ENCODE results near the gene MARK2.

The MARK2 gene

GRCh38 chr11:63915961-63916836, 77.3 kb downstream of the MARK2 start:
- Histone ChIP-seq H3K9me3 (ENCODE audit: control insufficient read depth, low read depth, low read length) (no peaks in the 10 kb centered on the region), H3K9ac (ENCODE audit: low read length) (peak overlapping the region; percentile 90), H3K27ac (ENCODE audit: low read length) (peak overlapping the region; percentile 51), H3K27me3 (ENCODE audit: control insufficient read depth, insufficient read depth, low read length) (no peaks in the 10 kb centered on the region), H3K4me3 (ENCODE audit: low read length) (peak overlapping the region; percentile 81), H3K36me3 (ENCODE audit: control insufficient read depth, low read depth, low read length) (peaks cover 26% of the 10 kb centered on the region), H3K4me1 (ENCODE audit: control insufficient read depth, low read depth, low read length) (peaks cover 21% of the 10 kb centered on the region)

DNA sequence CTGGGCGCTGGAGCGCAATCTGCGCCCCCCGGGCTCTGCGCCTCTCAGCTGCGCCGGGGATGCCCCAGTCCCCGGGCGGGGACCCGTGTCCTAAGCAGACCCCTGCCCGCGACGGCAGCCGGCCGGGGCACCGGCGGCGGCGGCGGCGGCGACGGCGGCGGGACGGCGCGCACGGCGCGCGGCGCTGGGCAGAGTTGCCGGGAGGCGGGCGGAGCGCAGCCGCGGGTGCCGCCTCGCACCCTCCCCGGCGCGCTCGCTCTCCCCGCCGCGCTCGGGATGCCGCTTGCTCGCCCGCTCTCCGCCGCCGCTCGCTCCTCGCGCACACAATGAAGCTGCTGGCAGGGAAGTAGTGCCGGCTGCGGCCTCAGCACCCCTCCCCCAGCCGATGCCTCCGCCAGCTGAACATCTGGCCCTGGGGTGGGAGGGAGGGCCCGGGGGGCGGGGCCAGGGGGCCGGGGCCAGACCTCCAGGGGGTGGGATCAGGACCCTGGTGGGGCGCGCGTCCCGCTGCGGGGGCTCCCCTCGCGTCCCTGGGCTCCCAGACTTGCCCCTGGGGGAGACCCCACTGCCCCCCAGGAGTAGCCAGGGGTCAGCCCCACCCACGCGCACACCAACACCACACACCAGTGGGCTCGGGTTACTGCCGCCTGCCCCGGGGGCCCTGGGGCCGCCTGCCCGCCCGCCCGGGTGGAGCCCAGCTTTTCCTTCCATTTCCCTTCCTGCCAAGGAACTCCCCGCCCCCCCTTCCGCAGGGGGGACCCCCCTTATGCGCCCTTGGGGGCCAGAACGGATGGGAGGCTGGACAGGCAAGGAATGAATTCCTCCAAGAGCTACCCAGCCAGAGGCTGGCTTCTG, 78.2 kb downstream of the MARK2 start, which contains the start of gene RCOR2:
Gene RCOR2 (minus strand): TSS at position 328 of the 855 bp plus-strand sequence. CDS start 708 bp downstream, outside the sequence.
- Histone ChIP-seq H3K27ac (ENCODE audit: low read length) (peak within 1 kb of the TSS; percentile 99), H3K9me3 (ENCODE audit: control insufficient read depth, low read depth, low read length) (no peaks in the 10 kb centered on the region), H3K4me1 (ENCODE audit: control insufficient read depth, low read depth, low read length) (peaks cover 21% of the 10 kb centered on the region), H3K36me3 (ENCODE audit: control insufficient read depth, low read depth, low read length) (peaks cover 23% of the 10 kb centered on the region), H3K27me3 (ENCODE audit: control insufficient read depth, insufficient read depth, low read length) (no peaks in the 10 kb centered on the region), H3K4me3 (ENCODE audit: low read length) (peak within 1 kb of the TSS; percentile 81), H3K9ac (ENCODE audit: low read length) (peak within 1 kb of the TSS; percentile 90)

DNA sequence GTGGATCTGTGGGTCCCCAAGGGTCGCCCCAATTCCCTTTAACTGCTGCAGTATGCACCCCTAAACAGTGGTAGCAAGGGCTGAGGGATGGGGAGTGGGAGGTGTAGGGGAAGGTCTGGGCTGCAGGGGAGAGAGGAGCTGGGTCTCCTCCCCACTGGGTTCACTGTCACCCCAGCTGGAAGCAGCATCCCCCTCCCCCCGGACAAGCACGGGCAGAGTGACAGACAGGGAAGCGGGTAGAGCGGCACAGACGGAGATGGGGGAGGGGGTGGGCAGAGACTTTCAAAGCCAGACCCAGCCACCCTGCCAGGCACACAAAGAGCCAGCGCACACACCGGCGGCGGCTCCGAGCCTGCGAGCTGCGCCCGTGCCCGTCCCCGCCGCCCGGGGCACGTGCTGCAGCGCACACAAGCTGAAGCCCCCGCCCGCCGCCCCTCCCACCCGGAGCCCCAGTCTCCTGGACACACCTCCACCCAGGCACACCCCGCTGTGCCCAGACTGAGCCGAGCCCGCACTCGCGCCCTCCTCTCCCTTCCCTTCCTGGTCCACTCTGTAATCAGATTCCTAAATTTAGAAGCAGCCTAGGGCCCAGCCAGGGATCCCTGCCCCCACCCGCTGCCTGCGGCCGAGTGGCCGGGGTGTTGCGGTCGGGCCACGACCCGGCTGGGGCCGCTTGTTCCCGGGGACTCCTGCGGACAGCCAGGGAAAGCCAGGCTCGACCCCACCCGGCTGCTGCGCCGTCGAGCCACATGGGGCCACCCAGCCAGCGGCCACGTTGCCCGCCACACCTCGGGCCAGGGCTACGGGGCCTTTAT, 79.0 kb downstream of the MARK2 start:
- H3K27me3 ChIP-seq (ENCODE audit: control insufficient read depth, insufficient read depth, low read length): no peaks in the 10 kb centered on the region
- peak overlapping the region; percentile 99 for H3K27ac ChIP-seq (ENCODE audit: low read length)
- H3K9me3 ChIP-seq (ENCODE audit: control insufficient read depth, low read depth, low read length): no peaks in the 10 kb centered on the region
- H3K4me3 ChIP-seq (ENCODE audit: low read length): peak overlapping the region; percentile 67
- peaks cover 21% of the 10 kb centered on the region for H3K4me1 ChIP-seq (ENCODE audit: control insufficient read depth, low read depth, low read length)
- peak overlapping the region; percentile 87 for H3K9ac ChIP-seq (ENCODE audit: low read length)
- H3K36me3 ChIP-seq (ENCODE audit: control insufficient read depth, low read depth, low read length): peaks cover 16% of the 10 kb centered on the region

GRCh38 chr11:63918507-63919191, 79.7 kb downstream of the MARK2 start:
- Histone ChIP-seq H3K9me3 (ENCODE audit: control insufficient read depth, low read depth, low read length) (no peaks in the 10 kb centered on the region), H3K27me3 (ENCODE audit: control insufficient read depth, insufficient read depth, low read length) (no peaks in the 10 kb centered on the region), H3K4me3 (ENCODE audit: low read length) (peak overlapping the region; percentile 67), H3K9ac (ENCODE audit: low read length) (peak overlapping the region; percentile 87), H3K27ac (ENCODE audit: low read length) (peak overlapping the region; percentile 99), H3K36me3 (ENCODE audit: control insufficient read depth, low read depth, low read length) (peaks cover 16% of the 10 kb centered on the region), H3K4me1 (ENCODE audit: control insufficient read depth, low read depth, low read length) (peaks cover 21% of the 10 kb centered on the region)

- H3K4me3 ChIP-seq (ENCODE audit: low read length): peak overlapping the region; percentile 67
- no peaks in the 10 kb centered on the region for H3K9me3 ChIP-seq (ENCODE audit: control insufficient read depth, low read depth, low read length)
- H3K9ac ChIP-seq (ENCODE audit: low read length): peak overlapping the region; percentile 87
- H3K4me1 ChIP-seq (ENCODE audit: control insufficient read depth, low read depth, low read length): peaks cover 21% of the 10 kb centered on the region
- H3K27me3 ChIP-seq (ENCODE audit: control insufficient read depth, insufficient read depth, low read length): no peaks in the 10 kb centered on the region
- H3K36me3 ChIP-seq (ENCODE audit: control insufficient read depth, low read depth, low read length): peaks cover 7% of the 10 kb centered on the region
- H3K27ac ChIP-seq (ENCODE audit: low read length): peak overlapping the region; percentile 99
These were observed 80.6 kb downstream of the MARK2 start for GRCh38 chr11:63919267-63920125.

DNA sequence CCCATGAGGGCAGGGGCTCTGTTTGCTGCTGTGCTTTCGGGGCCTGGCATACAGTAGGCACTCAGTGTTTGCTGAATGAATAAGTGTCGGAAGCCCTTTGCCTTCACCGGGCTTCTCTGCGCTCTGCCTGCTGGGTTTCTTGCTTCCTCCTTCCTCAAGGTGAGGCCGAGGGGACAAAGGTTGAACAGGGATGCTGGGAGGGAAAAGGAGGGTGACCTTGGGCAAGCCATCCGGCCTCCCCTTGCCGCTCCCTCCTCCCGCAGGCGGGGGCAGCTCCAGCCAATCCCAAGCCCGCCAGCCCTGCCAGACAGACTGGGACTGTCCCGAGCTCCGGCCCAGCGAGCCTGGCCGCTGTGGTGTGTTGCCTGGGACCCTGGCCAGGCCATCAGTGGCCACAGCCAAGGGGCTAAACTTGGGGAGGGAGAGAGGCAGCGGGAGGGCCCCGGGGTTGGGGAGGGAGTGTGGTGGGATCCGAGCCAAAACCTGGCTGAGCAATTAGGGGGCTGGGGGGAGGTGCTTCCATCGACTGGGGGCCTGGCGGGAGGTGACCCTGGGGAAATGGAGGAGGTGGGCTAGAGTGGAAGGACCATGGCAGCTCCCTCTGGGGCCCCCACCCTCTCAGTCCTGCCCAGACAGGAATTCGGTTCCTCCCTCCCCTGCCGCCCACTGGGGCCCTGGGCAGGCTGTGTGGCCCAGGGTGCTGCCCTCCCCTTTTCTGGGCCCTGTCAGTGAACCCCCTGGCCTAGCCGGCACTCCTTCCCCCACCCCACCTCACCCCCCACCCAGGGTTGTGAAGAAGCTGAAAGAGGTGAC, 81.4 kb downstream of the MARK2 start:
- peak overlapping the region; percentile 99 for H3K27ac ChIP-seq (ENCODE audit: low read length)
- H3K4me3 ChIP-seq (ENCODE audit: low read length): peak overlapping the region; percentile 67
- H3K4me1 ChIP-seq (ENCODE audit: control insufficient read depth, low read depth, low read length): peaks cover 21% of the 10 kb centered on the region
- no peaks in the 10 kb centered on the region for H3K27me3 ChIP-seq (ENCODE audit: control insufficient read depth, insufficient read depth, low read length)
- H3K36me3 ChIP-seq (ENCODE audit: control insufficient read depth, low read depth, low read length): no peaks in the 10 kb centered on the region
- H3K9me3 ChIP-seq (ENCODE audit: control insufficient read depth, low read depth, low read length): no peaks in the 10 kb centered on the region
- peak overlapping the region; percentile 87 for H3K9ac ChIP-seq (ENCODE audit: low read length)

DNA sequence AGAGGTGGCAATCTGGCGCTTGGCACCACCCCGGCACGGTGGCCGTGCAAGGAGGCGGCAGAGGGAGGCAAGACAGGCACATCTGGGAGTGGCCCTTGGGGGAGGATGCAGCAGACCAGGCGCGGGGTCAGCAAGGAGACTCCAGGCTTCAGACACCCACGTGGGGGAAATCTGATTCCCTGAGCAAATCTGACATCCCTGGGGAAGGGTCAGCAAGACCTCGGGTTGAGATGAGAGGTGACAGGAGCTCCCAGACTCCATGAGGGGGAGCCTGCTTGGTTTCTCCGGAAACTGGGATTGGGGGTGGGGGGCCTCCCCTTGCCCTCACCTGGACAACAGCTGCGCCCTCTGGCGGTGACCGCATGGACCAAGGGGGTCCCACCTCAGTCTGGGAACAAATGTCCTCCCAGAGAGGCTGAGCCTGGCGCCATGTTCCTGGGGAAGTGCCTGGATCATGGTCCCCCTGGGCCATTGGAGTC, 82.1 kb downstream of the MARK2 start:
- Histone ChIP-seq H3K27ac (ENCODE audit: low read length) (peak overlapping the region; percentile 21), H3K4me1 (ENCODE audit: control insufficient read depth, low read depth, low read length) (peaks cover 21% of the 10 kb centered on the region), H3K36me3 (ENCODE audit: control insufficient read depth, low read depth, low read length) (no peaks in the 10 kb centered on the region), H3K9ac (ENCODE audit: low read length) (peak overlapping the region; percentile 87), H3K9me3 (ENCODE audit: control insufficient read depth, low read depth, low read length) (no peaks in the 10 kb centered on the region), H3K4me3 (ENCODE audit: low read length) (peak overlapping the region; percentile 67), H3K27me3 (ENCODE audit: control insufficient read depth, insufficient read depth, low read length) (no peaks in the 10 kb centered on the region)

DNA sequence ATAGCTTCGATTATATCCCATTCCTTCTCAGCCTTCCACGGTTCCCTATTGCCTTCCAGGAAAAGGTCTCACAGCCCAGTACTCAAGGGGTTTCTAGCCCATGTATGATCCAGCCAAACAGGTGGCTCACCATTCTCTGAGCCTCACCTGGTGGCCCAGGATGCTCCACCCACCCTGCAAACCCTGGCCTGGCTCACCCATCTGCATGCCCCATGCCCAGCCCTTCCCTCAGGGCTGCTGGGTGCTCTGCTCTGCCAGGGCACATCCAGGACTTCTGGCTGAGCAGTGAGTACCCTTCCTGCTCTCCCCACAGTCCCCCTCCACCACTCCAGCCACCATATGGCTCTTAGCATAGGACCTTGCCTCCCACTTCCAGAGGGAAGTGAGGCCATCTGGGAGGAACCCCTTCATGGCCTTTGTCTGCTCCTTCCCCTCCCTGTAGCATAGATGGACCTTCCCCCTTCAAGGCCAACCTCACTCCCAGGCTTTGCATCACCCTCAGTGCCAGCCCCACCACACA, 83.8 kb downstream of the MARK2 start:
- no peaks in the 10 kb centered on the region for H3K36me3 ChIP-seq (ENCODE audit: control insufficient read depth, low read depth, low read length)
- H3K9ac ChIP-seq (ENCODE audit: low read length): no peak overlapping the region
- no peak overlapping the region for H3K4me3 ChIP-seq (ENCODE audit: low read length)
- H3K27ac ChIP-seq (ENCODE audit: low read length): no peak overlapping the region
- H3K27me3 ChIP-seq (ENCODE audit: control insufficient read depth, insufficient read depth, low read length): no peaks in the 10 kb centered on the region
- H3K9me3 ChIP-seq (ENCODE audit: control insufficient read depth, low read depth, low read length): no peaks in the 10 kb centered on the region
- peaks cover 17% of the 10 kb centered on the region for H3K4me1 ChIP-seq (ENCODE audit: control insufficient read depth, low read depth, low read length)

GRCh38 chr11:63923319-63923718, 84.4 kb downstream of the MARK2 start:
- H3K4me3 ChIP-seq (ENCODE audit: low read length): no peak overlapping the region
- no peak overlapping the region for H3K9ac ChIP-seq (ENCODE audit: low read length)
- H3K9me3 ChIP-seq (ENCODE audit: control insufficient read depth, low read depth, low read length): no peaks in the 10 kb centered on the region
- peaks cover 15% of the 10 kb centered on the region for H3K4me1 ChIP-seq (ENCODE audit: control insufficient read depth, low read depth, low read length)
- no peak overlapping the region for H3K27ac ChIP-seq (ENCODE audit: low read length)
- no peaks in the 10 kb centered on the region for H3K36me3 ChIP-seq (ENCODE audit: control insufficient read depth, low read depth, low read length)
- no peaks in the 10 kb centered on the region for H3K27me3 ChIP-seq (ENCODE audit: control insufficient read depth, insufficient read depth, low read length)
